NCI-H226 (cell line): ENCODE measurements around the gene AGAP2.
"Not testable (repeated sequence)": the region's sequence is repeated elsewhere in the genome, so short reads cannot be mapped to it uniquely, and the experiment has no call there.

Source experiments
- DNase-seq: peaks from one replicate; pipeline ENCODE4 v3.0.0-alpha.2; 2015

AGAP2 gene

DNA sequence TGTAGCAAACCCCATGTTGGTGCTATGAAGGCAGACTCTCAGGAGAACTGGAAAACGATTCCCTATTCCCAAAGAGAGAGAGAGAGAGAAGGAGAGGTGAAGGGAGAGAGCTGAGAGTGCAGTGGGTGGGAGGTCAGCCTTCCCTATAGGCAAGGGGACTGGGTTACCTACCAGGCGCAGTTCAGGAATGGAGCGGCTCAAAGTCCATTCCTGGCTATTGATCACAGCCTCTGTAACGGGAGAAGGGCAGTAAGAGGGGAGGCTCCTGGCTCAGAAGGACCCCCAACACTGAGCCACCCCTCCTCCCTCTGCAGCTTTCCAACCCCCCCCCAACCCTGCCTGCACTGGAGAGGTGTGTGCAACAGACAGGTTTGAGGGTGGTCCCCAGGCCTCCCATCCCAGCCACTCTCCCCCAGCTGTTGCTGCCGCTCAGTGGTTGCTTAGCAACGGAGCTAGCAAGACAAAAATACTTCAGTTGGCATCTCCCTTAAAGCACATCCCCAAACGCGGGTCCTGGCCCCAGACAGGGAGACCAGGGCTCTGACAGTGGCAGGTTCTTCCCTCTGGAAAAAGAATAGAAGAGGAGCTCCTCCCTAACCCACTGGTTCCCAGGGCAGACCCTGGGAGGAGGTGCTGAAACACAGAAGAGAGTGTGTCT lies 3.2 kb downstream of the AGAP2 start:
- no peak for DNase-seq

DNA sequence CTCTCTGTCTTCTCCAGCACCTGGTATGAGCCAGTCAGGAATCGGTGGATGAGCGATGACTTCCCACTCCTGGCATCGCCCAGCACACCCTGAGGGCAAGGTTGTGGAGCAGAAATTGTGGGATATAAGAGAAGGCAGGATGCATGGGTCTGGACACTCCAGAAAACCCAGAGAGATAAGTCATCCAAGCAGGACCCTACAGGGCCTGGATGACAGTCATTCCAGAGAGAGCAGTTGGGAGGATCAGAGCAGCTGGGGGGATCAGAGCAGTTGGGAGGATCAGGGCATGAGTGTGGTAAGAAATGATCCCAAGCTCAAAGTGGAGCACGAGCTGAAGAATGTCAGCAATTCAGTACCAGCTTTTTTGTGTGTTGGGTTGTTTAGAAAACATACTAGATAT lies 4.0 kb downstream of the AGAP2 start:
- DNase-seq: no peak

DNA sequence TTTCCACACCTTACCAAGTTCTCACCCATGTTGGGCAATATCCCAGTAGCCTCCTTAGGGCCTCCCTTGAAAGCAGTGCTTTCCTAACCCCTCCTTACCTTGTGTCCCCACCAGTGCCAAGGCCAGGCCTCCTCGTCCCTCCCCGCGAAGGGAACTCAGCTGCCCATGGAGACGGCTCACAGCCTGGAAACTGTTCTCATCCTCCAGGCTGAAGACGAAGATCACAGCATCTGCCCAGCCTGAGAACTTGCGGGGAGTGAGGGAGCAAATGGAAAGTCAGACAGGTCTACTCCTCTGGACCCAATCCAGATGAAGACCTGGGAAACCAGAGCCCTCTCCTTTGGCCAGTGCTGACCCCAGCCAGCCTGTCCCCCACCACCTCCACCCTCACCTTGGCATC lies 4.6 kb downstream of the AGAP2 start:
- no peak for DNase-seq

DNA sequence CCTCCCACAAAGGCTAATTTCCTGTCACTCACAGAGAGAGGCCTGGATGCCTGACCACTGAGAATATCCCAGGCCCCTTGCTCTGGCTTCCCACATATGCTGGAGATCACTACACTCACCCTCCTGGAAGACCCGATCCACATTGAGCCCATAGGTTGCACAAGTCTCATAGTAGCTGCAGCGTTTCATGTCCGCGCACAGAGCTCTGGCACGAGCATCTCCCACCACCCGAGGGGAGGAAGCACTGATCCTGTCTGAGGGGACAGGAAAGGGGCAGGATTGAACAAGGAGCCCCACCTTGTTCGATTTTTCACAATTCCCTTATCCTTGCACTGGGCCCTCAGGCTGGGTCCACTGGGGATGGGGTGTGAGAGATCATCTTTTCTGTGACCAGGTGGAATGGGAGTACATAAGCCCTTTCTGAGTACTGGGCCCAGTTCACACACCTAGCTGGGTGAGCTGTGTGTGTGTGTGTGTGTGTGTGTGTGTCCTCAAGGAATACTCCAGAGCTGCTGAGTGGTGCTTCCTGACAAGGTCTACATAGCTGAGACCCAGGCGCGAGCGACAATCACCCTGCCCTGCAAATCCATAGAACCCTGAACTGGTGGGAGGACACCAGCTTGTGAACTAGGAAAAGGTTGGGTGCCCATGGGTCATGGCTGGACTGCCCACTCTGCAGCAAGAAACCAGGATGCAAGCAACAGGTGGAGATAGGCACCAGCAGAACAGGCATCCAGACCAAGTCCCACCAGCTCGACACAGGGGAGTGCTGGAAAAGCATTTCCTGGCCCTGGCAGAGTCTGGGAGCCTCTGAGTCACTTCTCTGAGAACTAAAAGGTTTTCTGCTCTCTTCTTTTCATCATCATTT lies 5.6 kb downstream of the AGAP2 start:
- no peak for DNase-seq

DNA sequence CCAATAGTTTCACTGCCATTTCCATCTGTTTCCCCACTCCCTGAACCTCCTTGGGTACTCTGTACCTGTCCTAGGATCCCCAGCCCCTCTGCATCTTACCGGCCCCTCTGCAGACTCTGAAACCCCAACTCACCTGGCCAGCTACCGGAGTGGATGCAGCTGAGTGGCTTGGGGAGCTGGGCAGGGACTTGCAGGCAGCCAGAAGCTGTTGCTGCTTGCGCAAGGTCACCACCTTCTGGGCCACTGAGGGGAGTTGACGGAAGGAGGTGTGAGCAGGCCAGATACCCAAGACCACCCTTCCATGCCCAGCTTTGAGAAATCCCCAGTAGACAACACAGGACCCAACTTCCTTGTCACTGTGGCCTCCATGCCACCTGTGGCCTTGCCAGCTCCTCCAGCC lies 6.3 kb downstream of the AGAP2 start:
- DNase-seq: no peak

DNA sequence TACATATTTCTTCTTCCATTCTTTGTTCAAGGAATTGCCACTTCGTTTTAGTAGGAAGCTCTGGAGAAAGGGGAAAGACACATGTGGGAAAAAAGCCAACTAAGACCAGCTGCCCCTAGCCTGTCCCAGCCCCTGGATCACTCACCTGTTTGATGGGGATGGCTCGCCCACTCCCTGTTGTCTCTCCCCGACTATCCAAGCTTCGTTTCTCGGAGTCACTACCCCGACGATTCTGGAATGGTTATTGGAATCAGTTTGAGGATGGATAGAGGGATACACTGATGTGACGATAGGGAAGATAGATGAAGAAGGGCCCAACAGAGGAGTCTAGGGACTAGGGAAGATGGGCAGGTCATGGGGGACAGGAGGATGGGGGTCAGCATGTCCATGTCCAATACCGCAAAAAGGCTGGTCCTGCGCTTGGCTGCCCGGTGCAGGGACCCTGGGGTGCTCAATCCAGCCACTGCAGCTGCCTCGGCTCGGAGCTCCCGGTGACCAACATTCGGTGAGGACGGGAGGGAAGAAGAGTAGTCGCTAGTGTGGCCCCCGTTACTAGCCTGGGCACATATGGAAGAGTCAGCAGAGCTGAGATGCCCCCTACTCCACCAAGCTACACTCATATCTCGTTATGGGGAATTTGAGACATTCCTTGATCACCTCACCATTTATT lies 7.0 kb downstream of the AGAP2 start:
- no peak for DNase-seq

DNA sequence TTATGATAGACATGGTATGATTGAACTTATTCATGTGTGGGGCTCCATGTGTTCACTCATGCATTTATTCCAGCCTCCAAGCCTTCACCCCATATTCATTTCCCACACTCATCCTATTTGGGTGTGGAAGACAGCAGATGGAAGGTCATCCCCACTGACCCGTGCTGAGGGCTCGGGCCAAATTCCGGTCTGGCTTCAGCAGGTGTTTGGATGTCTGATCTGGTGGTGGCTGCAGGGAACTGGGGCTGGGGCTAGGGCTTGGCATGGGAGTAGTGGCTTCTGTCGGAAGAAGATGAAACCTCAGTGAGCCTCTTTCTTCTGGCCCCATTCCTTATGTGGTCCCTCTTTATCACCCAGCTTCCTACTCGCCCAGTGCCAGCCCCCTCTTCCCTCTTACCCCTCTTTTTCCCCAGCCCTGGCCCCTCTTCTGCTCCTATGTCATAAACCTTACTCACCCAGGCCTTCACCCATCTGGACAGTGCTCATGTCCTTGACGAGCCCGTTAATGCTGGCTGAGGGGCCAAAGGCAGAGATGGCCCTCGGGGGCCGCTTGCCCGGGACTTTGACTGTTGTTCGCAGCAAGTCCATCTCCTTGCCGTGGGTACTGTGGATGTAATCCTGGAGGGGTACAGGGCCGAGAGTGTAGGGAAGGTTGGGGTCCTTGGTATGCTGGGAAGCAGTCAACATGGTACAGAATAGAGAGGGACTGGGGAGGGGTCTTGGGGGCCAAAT lies 8.0 kb downstream of the AGAP2 start:
- DNase-seq: no peak

DNA sequence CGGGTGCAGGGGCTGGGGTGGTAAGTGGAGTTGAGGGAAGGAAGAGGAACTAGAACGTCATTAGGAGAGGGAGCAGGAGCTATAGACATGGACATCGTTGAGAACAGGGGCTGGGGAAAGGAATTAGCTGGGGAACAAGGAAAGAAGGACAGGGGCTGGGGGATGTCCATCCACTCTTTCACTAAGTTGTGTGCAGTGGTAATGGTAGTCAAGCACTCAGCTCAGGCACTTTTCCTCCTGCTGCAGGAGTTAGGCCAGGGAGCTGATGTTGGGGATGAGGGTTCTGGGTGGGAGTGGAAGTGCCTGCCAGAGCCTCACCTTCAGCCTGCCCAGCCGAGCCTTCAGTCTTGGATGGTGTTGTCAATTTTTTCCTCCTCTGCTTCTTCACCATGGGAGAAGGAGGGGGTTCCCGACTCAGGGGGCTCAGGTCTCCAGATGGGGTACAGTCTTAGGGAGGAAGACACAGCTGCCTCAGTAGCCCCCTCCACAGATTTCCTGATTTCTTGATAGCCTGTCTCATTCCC lies 9.2 kb downstream of the AGAP2 start:
- DNase-seq: no peak

DNA sequence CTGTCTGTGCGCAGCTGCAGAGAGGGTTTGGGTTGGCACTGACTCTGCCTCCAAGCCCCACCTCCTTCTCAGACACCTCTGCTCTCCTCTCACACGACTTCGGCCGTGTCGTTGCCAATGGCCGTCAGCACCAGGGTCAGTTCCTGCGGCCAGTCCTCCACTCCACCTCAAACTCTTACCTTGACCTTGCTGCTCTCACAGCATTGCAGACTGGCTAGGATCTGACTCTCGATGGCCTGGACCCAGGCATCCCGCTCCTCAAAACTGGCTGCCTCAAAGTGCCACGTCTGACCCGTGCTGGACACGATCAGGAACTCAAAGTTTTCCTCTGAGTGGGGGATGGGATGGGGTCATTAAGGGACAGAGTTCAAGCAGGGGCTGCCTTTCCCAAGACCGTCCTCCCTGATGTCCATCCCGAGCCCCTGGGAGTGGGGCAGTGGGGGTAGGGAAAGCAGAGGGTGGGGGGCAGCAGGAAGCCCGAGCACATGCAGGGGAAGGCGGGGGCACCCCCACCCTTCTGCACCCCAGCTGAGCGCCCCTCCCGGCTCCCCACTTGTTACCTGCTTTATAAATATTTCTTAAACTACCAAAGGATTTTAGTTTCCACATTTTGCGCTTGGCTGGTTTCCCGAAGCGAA lies 10.7 kb downstream of the AGAP2 start:
- DNase-seq: no peak

DNA sequence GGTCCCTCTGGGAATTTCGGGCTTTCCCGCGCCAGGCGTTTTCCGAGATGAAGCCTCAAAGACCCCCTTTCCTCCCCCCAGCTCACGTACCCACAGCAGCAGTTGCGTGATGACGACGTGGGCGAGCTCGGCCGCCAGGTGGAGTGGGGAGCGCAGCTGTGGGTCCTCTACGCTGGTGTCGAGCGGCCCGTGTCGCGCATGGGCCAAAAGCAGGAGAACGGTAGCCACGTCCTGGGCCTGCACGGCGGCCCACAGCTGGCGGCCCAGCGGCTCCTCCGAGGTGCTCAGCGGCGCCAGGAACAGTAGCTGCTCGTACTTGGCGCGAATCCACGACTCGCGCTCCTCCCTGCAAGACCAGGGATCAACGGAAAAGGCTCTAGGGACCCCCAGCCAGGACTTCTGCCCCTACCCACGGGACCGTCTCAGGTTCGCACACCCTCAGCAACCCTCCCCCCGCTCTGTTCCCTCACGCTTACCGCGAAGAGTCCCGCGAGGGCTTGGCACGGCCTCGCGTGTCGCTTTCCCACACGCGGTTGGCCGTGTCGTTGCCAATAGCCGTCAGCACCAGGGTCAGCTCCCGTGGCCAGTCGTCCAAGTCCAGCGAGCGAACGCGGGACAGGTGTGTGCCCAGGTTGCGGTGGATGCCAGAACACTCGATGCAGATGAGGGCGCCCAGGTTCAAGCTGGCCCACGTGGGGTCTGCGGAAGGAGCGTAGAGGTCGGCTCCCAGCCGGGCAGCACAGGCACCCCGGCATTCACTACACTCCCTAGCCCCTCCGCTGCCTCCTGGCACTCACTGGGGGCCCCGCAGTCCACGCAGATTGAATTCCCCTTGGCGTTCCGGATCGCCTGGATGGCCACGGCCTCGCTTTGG lies 11.4 kb downstream of the AGAP2 start:
- DNase-seq: no peak

DNA sequence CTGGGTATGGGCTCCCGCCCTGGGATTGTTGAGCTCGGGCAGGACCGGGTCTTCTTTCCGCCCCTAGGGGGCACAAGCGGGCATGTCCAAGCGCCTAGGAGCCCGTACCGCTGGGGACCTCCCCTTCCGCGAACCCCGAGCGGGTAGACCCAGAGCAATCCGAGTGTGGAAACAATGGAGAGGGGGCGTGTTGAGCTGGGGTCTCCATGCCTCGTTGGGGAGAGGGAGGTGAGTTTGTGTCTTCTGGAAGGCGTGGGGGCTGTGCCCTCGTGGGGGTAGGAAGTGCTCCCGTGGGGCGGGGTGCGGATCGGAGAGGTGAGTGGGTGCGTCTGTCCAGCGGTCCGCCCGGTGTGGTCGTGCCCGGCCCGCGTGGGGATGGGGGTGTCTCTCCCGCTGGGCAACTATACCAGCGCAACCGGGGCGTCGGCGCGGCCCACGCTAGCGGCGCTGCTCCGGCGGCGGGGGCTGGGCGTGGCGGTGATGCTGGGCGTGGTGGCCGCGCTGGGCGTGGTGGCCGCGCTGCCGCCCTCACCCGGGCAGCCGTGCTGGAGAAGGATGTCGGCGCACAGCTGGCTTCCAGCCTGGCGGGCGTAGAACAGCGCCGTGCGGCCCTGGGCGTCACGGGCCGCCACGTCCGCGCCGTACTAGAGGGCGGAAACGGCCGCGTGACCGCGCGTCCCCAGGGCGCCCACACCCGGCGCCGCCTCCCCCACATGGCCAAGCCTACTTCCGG lies 12.2 kb downstream of the AGAP2 start:
- DNase-seq: peak; percentile 84

DNA sequence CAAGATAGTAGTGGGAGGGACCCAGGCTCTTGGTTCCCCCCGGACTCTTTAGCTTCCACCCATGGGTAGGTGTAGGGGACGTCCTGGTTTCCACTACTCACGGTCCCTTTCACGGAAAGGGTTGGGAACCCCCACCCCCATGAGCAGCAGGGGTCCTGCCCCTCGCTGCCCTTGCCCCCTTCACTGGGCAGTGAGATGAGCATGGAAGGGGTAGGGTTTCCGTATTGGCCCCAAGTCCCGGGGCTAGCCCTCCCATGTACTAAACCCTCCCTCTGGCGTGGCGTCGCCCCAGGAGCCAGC lies 12.7 kb downstream of the AGAP2 start:
- no peak for DNase-seq

DNA sequence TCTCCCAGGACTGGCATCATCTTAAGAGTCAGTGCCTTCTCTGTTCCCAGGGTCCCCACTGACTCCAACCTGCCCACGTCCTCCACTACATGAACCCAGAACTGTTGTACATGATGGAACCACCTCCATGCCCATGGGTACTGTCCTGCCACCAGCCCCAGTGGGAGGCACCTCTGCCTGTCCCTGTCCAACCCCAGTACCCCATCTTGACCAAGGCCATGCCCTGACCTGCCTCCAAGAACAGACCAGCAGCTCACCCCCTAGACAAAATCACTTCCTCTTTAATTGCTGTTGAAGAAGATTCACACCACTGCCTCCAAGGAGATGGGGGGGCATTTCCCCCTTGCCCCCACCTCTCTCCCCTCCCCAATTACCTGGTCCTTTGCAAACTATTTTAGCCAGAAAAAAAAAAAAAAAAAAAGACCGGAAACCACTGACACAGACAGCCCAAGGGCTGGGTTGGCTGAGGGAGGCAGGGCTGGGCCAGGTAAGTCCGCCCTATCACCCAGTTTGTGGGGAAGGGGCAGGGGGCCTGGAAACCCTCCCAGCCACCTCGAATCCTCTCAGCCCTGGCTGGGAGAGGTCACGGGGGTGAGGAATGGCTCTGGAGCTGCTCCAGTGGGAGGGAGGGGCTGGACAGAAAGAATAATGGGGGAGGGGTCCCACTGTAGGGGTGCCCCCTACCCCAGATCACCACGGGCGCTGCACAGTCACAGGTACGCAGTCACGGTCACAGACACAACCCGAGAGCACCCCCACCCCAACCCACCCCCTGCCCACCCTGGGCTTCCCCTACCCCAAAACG lies 13.4 kb downstream of the AGAP2 start:
- DNase-seq: no peak

DNA sequence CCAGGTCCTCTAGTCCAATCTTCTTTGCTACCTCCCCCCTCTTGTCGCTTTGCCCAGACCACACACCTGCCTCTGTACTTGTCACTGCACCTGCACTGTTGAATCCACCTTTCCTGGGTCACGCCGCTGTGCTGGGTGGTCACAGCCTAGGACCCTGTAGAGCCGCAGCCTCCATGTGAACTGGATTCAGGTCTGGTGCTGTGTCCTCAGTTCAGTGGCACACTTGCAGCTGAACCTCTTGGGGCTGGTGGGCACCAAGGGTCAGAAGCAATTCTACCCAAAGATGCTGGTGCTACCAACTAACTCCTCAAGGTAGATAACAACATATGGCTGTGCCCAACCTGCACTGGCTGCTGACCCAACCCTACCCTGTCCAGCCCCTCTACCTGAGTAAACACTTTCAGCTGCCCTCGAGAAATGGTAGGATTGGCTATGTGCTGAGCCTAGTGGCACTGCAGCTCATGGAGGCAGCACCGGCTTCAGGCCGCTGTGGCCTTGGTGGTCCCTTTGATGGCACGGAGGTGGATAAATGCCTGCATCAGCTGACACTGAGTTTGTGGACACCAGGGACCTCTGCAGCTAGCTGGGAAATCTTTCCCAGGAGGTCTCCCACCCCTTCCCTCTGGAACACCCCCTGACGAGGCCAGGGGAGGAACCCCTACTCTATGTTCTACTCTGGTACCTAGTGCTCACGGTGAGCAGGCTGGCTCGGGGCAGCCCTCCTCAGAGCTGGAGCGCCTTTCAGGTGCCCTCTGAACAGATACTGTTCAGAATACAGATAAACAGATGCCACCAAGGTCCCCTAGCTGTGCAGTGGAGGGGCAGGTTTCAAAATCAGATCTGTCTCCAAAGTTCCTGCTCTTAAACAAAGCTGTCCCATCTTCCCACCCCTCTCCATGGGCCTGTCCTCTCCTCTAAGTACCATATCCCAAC lies 14.3 kb downstream of the AGAP2 start:
- DNase-seq: no peak

DNA sequence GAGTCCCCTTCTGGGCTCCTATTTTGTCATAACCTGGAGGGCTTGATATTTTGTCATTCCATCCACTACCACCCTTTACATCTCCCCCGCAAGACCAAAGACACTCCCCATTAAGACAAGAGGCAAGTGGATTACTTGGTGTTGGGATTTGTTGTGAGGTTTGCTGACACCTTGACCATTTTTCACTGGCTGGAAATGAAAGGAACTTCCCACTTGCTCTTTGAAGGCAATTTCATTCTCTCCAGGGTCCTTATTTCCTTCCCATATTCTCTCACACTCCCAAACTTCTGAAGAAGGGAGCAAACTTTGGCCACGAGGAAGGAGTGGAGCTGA lies 14.9 kb downstream of the AGAP2 start:
- no peak for DNase-seq

DNA sequence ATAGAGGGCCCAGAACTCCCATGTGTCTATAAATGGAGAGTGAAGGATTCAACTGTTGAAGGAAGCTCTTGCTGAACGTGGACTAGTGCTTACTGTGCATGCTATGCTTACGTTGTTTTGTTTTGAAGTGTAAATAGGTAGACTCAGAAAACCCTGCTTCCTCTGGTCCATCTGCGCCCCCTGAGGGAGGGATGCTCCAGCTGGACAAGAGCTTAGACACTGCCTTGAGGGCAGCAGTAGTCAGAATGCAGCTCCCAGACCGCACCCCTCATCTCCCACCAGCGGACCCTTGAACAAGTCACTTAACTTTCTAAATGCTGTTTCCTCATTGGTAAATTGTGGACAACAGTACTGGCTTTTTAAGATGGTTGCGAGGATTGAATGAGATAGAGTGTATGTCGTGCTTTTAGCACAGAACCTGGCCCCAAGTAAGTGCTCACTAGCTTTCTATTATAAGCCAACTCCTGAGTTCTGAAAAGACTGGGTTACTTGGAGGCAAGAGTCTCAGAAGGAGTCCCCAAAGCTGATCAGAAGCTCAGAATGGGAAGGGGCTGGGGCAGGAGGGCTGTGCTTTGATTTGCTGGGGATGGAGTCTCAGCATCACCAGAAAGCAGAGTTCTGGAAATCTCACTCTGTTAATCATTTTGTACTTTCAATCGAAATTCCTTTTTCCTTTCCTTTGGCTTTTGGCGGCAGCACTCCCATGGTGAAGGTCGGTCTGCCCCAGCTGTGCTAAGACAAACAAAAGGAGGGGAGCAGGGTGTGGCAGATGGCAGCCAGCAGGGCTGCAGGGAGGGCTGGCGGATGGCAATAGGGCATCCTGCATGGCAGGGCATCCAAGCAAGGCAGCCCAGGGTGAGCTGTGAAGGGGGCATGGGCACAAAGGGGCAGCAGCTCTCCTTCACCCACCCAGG lies 15.6 kb downstream of the AGAP2 start:
- DNase-seq: no peak

DNA sequence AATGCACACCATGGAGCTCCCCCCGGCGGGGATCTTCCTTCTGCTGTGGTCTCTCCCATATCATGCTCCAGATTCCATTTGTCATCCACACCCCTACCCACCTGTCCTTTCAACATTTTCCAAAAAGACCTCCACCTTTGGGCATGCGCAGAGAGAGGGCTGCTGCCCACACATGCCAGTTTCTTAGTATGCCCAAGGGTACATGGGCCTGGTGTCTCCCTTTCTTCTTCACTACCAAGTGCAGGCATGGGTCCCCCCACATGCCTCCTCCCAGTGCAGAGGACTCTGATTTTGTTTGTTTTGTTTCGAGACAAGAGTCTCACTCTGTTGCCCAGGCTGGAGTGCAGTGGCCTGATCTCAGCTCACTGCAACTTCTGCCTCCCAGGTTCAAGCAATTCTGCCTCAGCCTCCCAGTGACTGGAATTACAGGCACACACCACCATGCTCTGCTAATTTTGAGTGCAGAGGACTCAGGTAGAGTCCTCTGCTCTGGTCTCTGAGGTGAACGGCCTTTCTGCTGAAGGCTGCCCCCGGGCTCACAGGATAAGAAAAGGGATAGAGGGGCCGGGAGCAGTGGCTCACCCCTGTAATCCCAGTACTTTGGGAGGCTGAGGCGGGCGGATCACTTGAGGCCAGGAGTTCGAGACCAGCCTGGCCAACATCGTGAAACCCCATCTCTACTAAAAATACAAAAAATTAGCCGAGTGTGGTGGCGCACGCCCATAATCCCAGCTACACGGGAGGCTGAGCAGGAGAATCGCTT lies 16.5 kb downstream of the AGAP2 start:
- DNase-seq: not testable (repeated sequence)
